HepG2 (cell line): ENCODE results near the gene ABCD2. TPM values are rescaled to one million over a fixed set of nuclear protein-coding genes. Genes with fewer than 3 reads are reported as not detected.

ENCODE experiments used
- ATAC-seq: fragments of 200-7000 bp; cut with Tn5 transposase; 3 replicates; pipeline ENCODE4 v1.9.1; 2020; ENCODE audit warnings: mild to moderate bottlenecking, moderate library complexity
- BruUV-seq: library from RNA; stranded (reverse); fragments of 400-500 nt; replicated peaks from 2 replicates; lab custom pipeline; 2021; lab: Mats Ljungman, UMichigan
- CTCF ChIA-PET: fragments of 300-600 bp; formaldehyde crosslinking; extraction: SDS; loops from one replicate; lab custom pipeline; 2021; ENCODE audit warnings: low total read pairs, inconsistent platforms, low intra/inter-chr PET ratio; lab: Yijun Ruan, JAX
- POLR2A ChIA-PET: fragments of 350-600 bp; sonication (Branson Sonifier 250); formaldehyde crosslinking; loops from one replicate; lab custom pipeline; 2020; ENCODE audit warnings: antibody characterized with exemption, inconsistent platforms; lab: Yijun Ruan, JAX
- DNase-seq: peaks from one replicate; pipeline ENCODE4 v3.0.0-alpha.2; 2015; ENCODE audit warnings: low spot score
- FAIRE-seq: peaks from 3 replicates; lab custom pipeline; 2011; peaks lifted over from hg19 to GRCh38; lab: Jason Lieb, UNC
- H2AFZ ChIP-seq: one replicate; pipeline ENCODE4 v1.6.1; 2011; ENCODE audit warnings: low read length, inconsistent platforms
- H3K27ac ChIP-seq: fragments of 300-600 bp; 3 replicates; pipeline ENCODE4 v1.8.0; 2011; ENCODE audit warnings: mixed run types, mild to moderate bottlenecking, mixed read lengths, low read length, inconsistent platforms; ENCODE audit not compliant: insufficient read depth; ENCODE audit errors: extremely low read length
- H3K27me3 ChIP-seq, 2 experiments: fragments of 200-600 bp in 1 of 2; 2 replicates in 1 of 2; 3 replicates in 1 of 2; pipeline versions ENCODE4 v1.6.0 to v1.8.0; 2011; ENCODE audit warnings: low read length in 2 of 2, mild to moderate bottlenecking in 2 of 2, moderate library complexity in 2 of 2, inconsistent platforms in 1 of 2; ENCODE audit not compliant: insufficient read depth in 2 of 2, control insufficient read depth in 1 of 2
- H3K36me3 ChIP-seq, 2 experiments: fragments of 200-600 bp in 1 of 2; replicated peaks in 1 of 2; 2 replicates in 1 of 2; 3 replicates in 1 of 2; pipeline versions ENCODE4 v1.5.1 to v1.8.0; 2011; ENCODE audit warnings: low read length in 2 of 2, inconsistent platforms in 1 of 2; ENCODE audit not compliant: insufficient read depth in 2 of 2, control insufficient read depth in 1 of 2
- H3K4me1 ChIP-seq: 2 replicates; pipeline ENCODE4 v1.5.1; 2012; ENCODE audit warnings: low read length, inconsistent platforms; ENCODE audit not compliant: insufficient read depth
- H3K4me2 ChIP-seq: 2 replicates; pipeline ENCODE4 v1.6.0; 2011; ENCODE audit warnings: low read depth, low read length, inconsistent platforms
- H3K4me3 ChIP-seq, 3 experiments: fragments of 200-600 bp in 1 of 3; sonication (generic), shearing (Covaris generic) in 1 of 3; replicated peaks in 1 of 3; 2 replicates each; pipeline ENCODE4 v1.5.1; 2011 to 2016; ENCODE audit warnings: low read length in 3 of 3, inconsistent platforms in 2 of 3, low read depth in 2 of 3, mild to moderate bottlenecking in 2 of 3, control low read depth in 1 of 3, mixed read lengths in 1 of 3; ENCODE audit not compliant: insufficient read depth in 1 of 3
- H3K79me2 ChIP-seq: one replicate; pipeline ENCODE4 v1.6.1; 2011; ENCODE audit warnings: low read length, inconsistent platforms; ENCODE audit not compliant: insufficient read depth
- H3K9ac ChIP-seq: 2 replicates; pipeline ENCODE4 v1.6.0; 2011; ENCODE audit warnings: mild to moderate bottlenecking, low read depth, low read length, inconsistent platforms; ENCODE audit not compliant: insufficient read depth
- H3K9me3 ChIP-seq: 2 replicates; pipeline ENCODE4 v1.5.1; 2012; ENCODE audit warnings: mild to moderate bottlenecking, low read length
- H4K20me1 ChIP-seq: 2 replicates; pipeline ENCODE4 v1.6.0; 2011; ENCODE audit warnings: inconsistent platforms, mild to moderate bottlenecking, low read length, moderate library complexity; ENCODE audit not compliant: insufficient read depth
- DBP ChIP-seq: sonication (generic); formaldehyde crosslinking; IDR thresholded peaks from 2 replicates; pipeline ENCODE4 v1.4.0; 2020; ENCODE audit warnings: missing genetic modification reagents; ENCODE audit errors: not compliant biosample characterization
- GTF2F1 ChIP-seq: fragments of 150-350 bp; IDR thresholded peaks from 2 replicates; pipeline ENCODE4 v1.6.1; 2014; ENCODE audit warnings: low read length
- PAX8 ChIP-seq: sonication (generic); formaldehyde crosslinking; IDR thresholded peaks from 2 replicates; pipeline ENCODE4 v1.8.0; 2022; ENCODE audit warnings: mild to moderate bottlenecking, missing genetic modification reagents, borderline replicate concordance
- SALL1 ChIP-seq: sonication (generic); formaldehyde crosslinking; IDR thresholded peaks from 2 replicates; pipeline ENCODE4 v1.8.0; 2022; ENCODE audit warnings: mild to moderate bottlenecking, missing genetic modification reagents
- TRAFD1 ChIP-seq: sonication (generic); formaldehyde crosslinking; IDR thresholded peaks from 2 replicates; pipeline ENCODE4 v1.5.1; 2020; ENCODE audit warnings: missing genetic modification reagents, mild to moderate bottlenecking, borderline replicate concordance
- ZBTB10 ChIP-seq: sonication (generic); formaldehyde crosslinking; IDR thresholded peaks from 2 replicates; pipeline ENCODE4 v1.4.0; 2020; ENCODE audit warnings: missing genetic modification reagents, borderline replicate concordance
- ZFP82 ChIP-seq: sonication (generic); formaldehyde crosslinking; IDR thresholded peaks from 2 replicates; pipeline ENCODE4 v1.5.1; 2020; ENCODE audit warnings: mild to moderate bottlenecking, missing genetic modification reagents, borderline replicate concordance
- ZNF34 ChIP-seq: sonication (generic); formaldehyde crosslinking; IDR thresholded peaks from 2 replicates; pipeline ENCODE4 v1.4.0; 2020; ENCODE audit warnings: mild to moderate bottlenecking, missing genetic modification reagents, borderline replicate concordance
- WGBS: methylation state at CpG from one replicate; pipeline ENCODE4 v1.1.6; 2017; ENCODE audit warnings: low lambda C conversion rate; 5-methylcytosine and 5-hydroxymethylcytosine counted together
- in situ Hi-C: cut with HindIII; loops from 2 replicates; pipeline ENCODE4 v1.10.0; 2017; ENCODE audit warnings: low pct_unique_long_range_greater_than_20kb; ENCODE audit not compliant: extremely low pct_ligation_motif_present
- intact Hi-C: fragments of 100-400 bp; cut with micrococcal nuclease; formaldehyde crosslinking; loops from one replicate; pipeline ENCODE4 v1.10.0; 2022; ENCODE audit not compliant: unreplicated experiment
- polyA plus RNA-seq, 8 experiments: library from polyadenylated mRNA; depleted of rRNA in 3 of 8; stranded (reverse) in 7 of 8; unstranded in 1 of 8; fragments of >200 nt; fragmentation: Illumina TruSeq in 4 of 8; extraction: Trizol in 4 of 8; gene quantifications; 2 replicates each; pipeline versions ENCODE4 v1.2.1 to v1.2.3, GENCODE V29; 2011 to 2016; ENCODE audit warnings: low read depth in 4 of 8, missing spikeins in 1 of 8, mixed read lengths in 1 of 8; ENCODE audit not compliant: insufficient read depth in 1 of 8
- total RNA-seq, 5 experiments: library from RNA; depleted of rRNA; stranded (reverse); fragments of >200 nt; fragmentation: Illumina TruSeq; extraction: Trizol; gene quantifications; 2 replicates each; pipeline ENCODE4 v1.2.3, GENCODE V29; 2016; ENCODE audit warnings: low read depth in 1 of 5

The ABCD2 gene
- total and polyA plus RNA-seq, 2 of the 13 experiments (the other 11 are each of a cell fraction or from before 2014, with no cell fraction given) = not detected

GRCh38 chr12:39616666-39617065 is 2.9 kb downstream of the ABCD2 start:
- Histone ChIP-seq H3K4me2 (no peak overlapping the region), H3K9ac (no peak overlapping the region), H3K4me3 (no peak overlapping the region), H2AFZ (no peak overlapping the region), H3K27me3 (no peaks in the 10 kb centered on the region; a peak in 1 of 5 replicates), H3K79me2 (no peaks in the 10 kb centered on the region), H3K36me3 (no peaks in the 10 kb centered on the region), H3K9me3 (no peaks in the 10 kb centered on the region), H3K4me1 (peaks cover 21% of the 10 kb centered on the region), H3K27ac (no peak overlapping the region), H4K20me1 (no peaks in the 10 kb centered on the region)
- ATAC-seq (no peak), DNase-seq (no peak), FAIRE-seq (no peak)
- WGBS = 32% methylated on average over 4 of the region's 4 CpGs
- no TSS peak for BruUV-seq
- in situ Hi-C loops (no loop called here), intact Hi-C loops (no loop called here)
- ChIA-PET CTCF (no interaction called here), POLR2A (no interaction called here)
- TF ChIP-seq ZNF34 (CRISPR knock-in tag) = no peak
- no peak for TF ChIP-seq ZFP82 (CRISPR knock-in tag)
- no peak for TF ChIP-seq ZBTB10 (CRISPR knock-in tag)
- TF ChIP-seq PAX8 (CRISPR knock-in tag) = no peak
- no peak for TF ChIP-seq GTF2F1
- TF ChIP-seq SALL1 (CRISPR knock-in tag) = no peak
- TF ChIP-seq DBP (CRISPR knock-in tag) = no peak
- no peak for TF ChIP-seq TRAFD1
